Activated naive CD4-positive, alpha-beta T cell treated with anti-CD3 and anti-CD28 coated beads, Interleukin-2, amount 10 ng/mL, durations not matched to agents 7 days and 5 days (primary cell): Measurements from ENCODE around the gene LRRC30.

ENCODE experiments used
- CTCF ChIA-PET: fragments of 350-600 bp; sonication (Branson Sonifier 250); formaldehyde crosslinking; loops from one replicate; lab custom pipeline; 2021; ENCODE audit warnings: antibody characterized with exemption; lab: Charles Lee
- DNase-seq: peaks from one replicate; pipeline ENCODE4 v3.0.0-alpha.2; 2020
- H3K27ac Mint-ChIP-seq: one replicate; pipeline ENCODE4 v1.8.0; 2021; ENCODE audit warnings: mild to moderate bottlenecking, moderate library complexity, mixed read lengths
- H3K27me3 Mint-ChIP-seq: one replicate; pipeline ENCODE4 v1.8.0; 2021; ENCODE audit warnings: mild to moderate bottlenecking, mixed read lengths
- H3K36me3 Mint-ChIP-seq: one replicate; pipeline ENCODE4 v1.8.0; 2021; ENCODE audit warnings: mixed read lengths
- H3K4me1 Mint-ChIP-seq: one replicate; pipeline ENCODE4 v1.8.0; 2021; ENCODE audit warnings: mixed read lengths
- H3K4me3 Mint-ChIP-seq: one replicate; pipeline ENCODE4 v1.8.0; 2021; ENCODE audit warnings: mild to moderate bottlenecking, moderate library complexity, mixed read lengths
- H3K9me3 Mint-ChIP-seq: one replicate; pipeline ENCODE4 v1.8.0; 2021; ENCODE audit warnings: mixed read lengths

LRRC30 gene

DNA sequence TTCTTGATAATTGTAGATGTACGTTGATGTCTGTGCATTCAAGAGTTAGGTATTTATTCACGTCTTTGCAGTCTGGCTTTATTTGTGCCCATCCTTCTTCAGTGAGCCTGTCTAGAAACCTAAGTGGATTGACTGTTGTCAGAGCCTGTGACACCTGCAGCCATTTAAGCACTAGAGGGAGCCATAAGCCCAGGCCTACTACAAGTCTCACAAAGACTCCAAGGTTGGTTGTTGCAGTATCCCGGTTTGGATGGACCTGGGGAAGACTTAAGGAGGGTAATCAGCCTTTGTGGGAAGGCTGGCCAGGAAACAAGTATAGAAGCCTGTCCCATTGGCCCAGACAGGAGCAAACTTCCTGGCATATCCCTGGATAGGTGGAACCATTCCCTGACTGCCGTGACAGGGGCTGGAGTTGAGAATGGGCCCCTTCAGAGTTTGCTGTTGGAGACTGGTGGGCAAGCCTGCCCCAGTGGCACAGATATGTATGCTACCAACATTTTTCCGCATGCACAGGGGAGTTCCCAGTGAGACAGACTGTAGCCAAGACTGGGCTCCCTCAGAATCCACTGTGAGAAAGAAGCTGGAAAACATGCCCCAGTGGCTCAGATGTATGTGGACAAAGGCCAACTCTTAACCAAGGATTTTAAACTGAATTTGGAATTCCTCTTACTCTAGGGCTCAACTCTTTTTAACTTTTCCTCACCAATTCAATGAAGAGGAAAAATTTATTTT, 9.3 kb upstream of the LRRC30 start:
- Mint-ChIP-seq H3K27me3 (no peaks in the 10 kb centered on the region), H3K4me1 (no peaks in the 10 kb centered on the region), H3K9me3 (no peaks in the 10 kb centered on the region), H3K4me3 (no peak overlapping the region), H3K36me3 (no peaks in the 10 kb centered on the region), H3K27ac (no peak overlapping the region)
- DNase-seq = no peak
- CTCF ChIA-PET = no interaction called here

DNA sequence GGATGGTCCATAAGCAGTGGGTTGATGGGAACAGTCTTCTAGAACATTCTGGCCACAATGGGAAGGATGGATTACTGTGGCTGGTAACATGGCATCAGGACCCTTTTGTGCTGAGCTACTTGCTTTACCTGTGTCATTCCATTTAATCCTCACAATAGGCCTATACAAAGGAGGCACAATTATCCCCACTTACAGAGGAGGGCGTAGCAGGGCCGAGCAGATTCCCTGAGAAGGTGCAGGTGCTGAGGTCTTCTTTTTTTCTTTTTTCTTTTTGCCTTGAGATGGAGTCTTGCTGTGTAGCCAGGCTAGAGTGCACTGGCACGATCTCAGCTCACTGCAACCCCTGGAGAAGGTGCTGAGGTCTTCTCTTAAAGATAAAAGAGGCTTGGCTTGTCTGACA, 6.7 kb upstream of the LRRC30 start:
- Mint-ChIP-seq H3K36me3 (no peaks in the 10 kb centered on the region), H3K27ac (no peak overlapping the region), H3K4me1 (no peaks in the 10 kb centered on the region), H3K9me3 (no peaks in the 10 kb centered on the region), H3K4me3 (no peak overlapping the region), H3K27me3 (no peaks in the 10 kb centered on the region)
- CTCF ChIA-PET = no interaction called here
- no peak for DNase-seq

DNA sequence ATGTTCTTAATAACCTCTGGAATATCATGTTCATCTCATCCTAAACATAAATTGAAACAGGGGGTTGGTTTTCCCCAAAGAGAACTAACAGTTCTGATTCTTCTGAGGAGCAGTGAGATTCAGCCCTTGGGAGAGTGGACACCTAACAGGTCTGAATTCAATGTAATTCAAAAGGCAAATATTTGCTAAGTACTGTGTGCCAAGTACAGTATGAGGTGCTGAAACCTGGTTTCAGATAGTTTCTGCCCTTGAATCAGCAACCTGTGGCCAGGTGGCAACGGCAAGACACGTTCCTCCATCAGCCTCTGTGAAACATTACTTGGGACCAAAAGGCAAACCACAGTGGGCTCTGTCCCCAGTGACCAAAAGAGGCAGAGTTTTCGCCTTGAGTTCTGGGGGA, 1.3 kb downstream of the LRRC30 start:
- no peaks in the 10 kb centered on the region for H3K36me3 Mint-ChIP-seq
- no peaks in the 10 kb centered on the region for H3K9me3 Mint-ChIP-seq
- H3K4me3 Mint-ChIP-seq = no peak overlapping the region
- CTCF ChIA-PET = no interaction called here
- H3K27me3 Mint-ChIP-seq = no peaks in the 10 kb centered on the region
- H3K4me1 Mint-ChIP-seq = no peaks in the 10 kb centered on the region
- H3K27ac Mint-ChIP-seq = no peak overlapping the region
- no peak for DNase-seq

DNA sequence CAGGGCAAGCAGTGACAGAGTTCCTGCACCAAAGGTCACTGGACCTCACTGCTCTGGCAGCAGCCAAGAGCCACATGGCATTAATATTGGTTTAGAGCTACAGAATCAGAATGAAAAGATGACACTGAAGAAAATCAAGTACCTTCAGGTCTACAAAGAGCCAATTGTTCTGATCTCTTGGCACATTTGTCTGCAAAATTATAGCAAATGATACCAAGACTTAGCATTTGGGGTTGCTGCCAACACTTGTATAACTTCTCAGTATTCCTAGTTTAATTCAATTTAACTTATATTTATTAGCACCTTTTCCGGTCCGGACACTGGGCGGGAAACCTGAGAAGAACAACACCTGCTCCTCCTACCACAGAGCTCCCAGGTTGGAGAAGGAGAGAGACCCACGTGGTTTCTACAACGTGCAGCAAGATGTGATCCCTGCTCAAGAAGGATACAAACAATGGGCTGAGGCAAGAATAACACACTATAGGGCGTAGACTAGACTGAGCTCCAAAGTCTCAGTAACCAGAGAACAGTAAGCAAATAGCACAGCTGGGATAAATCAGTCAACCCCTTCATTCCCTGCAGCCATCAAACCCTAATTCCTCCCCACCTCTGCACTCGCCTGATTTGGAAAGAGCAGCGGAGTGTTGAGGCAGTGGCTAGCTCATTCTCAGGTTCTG, 2.4 kb downstream of the LRRC30 start:
- no peaks in the 10 kb centered on the region for H3K4me1 Mint-ChIP-seq
- no peaks in the 10 kb centered on the region for H3K36me3 Mint-ChIP-seq
- no peak overlapping the region for H3K27ac Mint-ChIP-seq
- no peak overlapping the region for H3K4me3 Mint-ChIP-seq
- no peaks in the 10 kb centered on the region for H3K27me3 Mint-ChIP-seq
- H3K9me3 Mint-ChIP-seq = no peaks in the 10 kb centered on the region
- CTCF ChIA-PET = no interaction called here
- DNase-seq = no peak

DNA sequence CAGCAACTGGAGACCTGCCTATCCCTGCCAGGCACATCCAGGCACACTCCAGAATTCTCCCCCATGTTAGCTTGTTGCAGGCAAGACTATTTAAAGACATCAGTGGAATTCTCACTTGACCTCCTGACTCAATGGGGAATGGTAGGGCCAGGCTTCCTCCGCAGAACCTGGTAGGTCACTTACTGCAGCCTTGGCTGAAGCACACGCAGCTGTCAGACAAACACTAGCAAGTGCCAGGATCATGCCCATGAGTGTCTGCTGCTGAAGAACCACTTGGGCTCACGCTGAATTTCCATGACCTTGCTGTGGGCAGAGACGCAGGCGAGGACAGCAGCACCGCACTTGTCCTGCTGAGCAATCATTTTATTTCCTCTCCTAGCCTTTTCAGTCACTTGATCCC, 3.2 kb downstream of the LRRC30 start:
- no peak overlapping the region for H3K4me3 Mint-ChIP-seq
- no peaks in the 10 kb centered on the region for H3K36me3 Mint-ChIP-seq
- no peak overlapping the region for H3K27ac Mint-ChIP-seq
- H3K9me3 Mint-ChIP-seq = no peaks in the 10 kb centered on the region
- H3K27me3 Mint-ChIP-seq = no peaks in the 10 kb centered on the region
- H3K4me1 Mint-ChIP-seq = no peaks in the 10 kb centered on the region
- no peak for DNase-seq
- CTCF ChIA-PET = no interaction called here

DNA sequence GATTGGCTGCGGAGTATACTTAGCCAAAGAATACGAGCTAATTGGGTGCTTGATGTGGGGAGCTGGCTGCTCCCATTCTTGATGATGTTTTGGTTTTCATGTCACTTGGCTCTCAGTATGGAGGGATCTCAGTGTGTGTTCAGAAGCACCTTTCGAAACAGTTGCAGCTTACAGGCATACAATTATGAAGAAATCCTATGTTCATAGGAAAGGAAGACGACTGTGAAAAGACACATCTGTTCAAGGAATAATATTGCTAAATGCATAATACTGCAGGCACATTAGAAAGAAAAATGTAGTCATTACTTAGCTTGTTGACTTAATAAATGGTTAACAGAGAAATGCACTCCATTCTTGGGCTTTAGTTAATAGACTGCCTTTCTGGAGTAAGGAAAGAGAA, 4.1 kb downstream of the LRRC30 start:
- H3K4me1 Mint-ChIP-seq = no peaks in the 10 kb centered on the region
- CTCF ChIA-PET = no interaction called here
- no peak overlapping the region for H3K4me3 Mint-ChIP-seq
- H3K27ac Mint-ChIP-seq = no peak overlapping the region
- DNase-seq = no peak
- H3K9me3 Mint-ChIP-seq = no peaks in the 10 kb centered on the region
- H3K27me3 Mint-ChIP-seq = no peaks in the 10 kb centered on the region
- H3K36me3 Mint-ChIP-seq = no peaks in the 10 kb centered on the region

DNA sequence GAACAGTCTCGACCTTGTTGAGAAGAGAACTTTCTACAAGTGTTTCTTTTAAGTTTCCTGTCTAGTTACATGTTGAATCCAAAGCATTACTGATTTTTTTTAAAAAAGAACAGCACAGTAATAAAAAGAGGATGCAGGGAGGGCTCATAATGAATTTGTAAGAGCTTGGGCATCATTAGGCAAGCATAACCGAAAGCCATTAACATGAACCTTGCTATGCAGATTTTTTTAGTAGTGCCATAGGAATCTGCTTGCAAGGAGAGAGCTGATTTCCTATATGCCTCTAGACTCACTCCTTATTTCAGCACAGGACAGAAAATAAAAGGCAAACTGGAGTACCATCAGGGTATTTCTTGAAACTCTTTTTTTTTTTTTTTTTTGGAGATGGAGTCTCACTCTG, 5.2 kb downstream of the LRRC30 start:
- CTCF ChIA-PET = no interaction called here

DNA sequence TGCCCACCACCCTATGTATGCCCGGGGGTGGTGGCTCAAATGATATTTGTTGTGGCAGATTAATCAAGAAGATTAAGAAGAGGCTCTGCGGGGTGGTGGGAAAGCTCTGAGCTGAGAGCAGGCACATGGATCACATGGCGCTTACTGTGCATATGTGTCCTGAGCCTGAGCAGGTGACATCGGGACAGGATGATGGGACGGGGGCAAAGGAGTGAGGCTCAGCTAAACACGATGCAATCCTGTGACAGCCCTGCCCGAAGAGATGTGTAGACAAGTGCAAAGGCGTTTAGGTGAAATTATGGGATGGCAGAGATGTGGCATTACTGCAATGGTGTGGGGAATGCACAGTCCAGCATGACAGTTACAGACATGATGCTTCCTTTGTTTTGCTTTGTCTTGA, 6.0 kb downstream of the LRRC30 start:
- Mint-ChIP-seq H3K4me1 (no peaks in the 10 kb centered on the region), H3K9me3 (peaks cover 4% of the 10 kb centered on the region), H3K27me3 (no peaks in the 10 kb centered on the region), H3K27ac (no peak overlapping the region), H3K4me3 (no peak overlapping the region), H3K36me3 (no peaks in the 10 kb centered on the region)
- CTCF ChIA-PET = no interaction called here
- DNase-seq = no peak

More for the DNA sequence above, 5.2 kb downstream of the LRRC30 start:
- Mint-ChIP-seq H3K4me1 (no peaks in the 10 kb centered on the region), H3K4me3 (no peak overlapping the region), H3K9me3 (peaks cover 2% of the 10 kb centered on the region), H3K27ac (no peak overlapping the region), H3K27me3 (no peaks in the 10 kb centered on the region), H3K36me3 (no peaks in the 10 kb centered on the region)
- DNase-seq = no peak

DNA sequence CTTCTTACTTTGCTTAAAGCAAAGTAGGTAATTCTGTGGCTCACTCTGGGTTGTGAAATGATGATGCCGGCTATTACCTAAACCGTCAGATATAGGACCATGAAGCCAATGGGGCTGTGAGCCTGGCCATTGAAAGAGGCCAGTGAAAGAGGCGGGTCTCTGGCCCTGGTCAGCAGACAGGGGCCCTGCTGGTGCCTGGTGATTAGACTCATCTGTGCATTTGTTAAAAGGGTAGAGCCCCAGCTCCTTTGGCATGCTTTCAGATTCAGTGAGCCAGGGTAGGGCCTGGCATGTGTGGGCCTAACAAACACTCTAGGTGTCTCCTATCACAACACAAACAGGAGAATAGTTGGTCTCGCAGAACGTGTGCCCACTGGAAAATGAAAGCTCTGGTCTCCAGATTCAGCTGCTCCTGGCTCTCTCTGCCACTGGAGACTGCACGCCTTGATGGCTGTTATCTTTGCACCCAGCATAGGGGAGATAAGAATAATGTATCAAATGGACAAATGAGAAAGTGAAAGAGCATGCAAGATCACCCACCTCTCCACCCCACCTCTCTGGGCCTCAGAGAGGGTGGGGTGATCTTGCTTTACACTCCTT, 6.9 kb downstream of the LRRC30 start:
- Mint-ChIP-seq H3K36me3 (no peaks in the 10 kb centered on the region), H3K9me3 (peaks cover 6% of the 10 kb centered on the region), H3K4me3 (no peak overlapping the region), H3K27ac (no peak overlapping the region), H3K4me1 (no peaks in the 10 kb centered on the region), H3K27me3 (no peaks in the 10 kb centered on the region)
- DNase-seq = no peak
- CTCF ChIA-PET = no interaction called here

DNA sequence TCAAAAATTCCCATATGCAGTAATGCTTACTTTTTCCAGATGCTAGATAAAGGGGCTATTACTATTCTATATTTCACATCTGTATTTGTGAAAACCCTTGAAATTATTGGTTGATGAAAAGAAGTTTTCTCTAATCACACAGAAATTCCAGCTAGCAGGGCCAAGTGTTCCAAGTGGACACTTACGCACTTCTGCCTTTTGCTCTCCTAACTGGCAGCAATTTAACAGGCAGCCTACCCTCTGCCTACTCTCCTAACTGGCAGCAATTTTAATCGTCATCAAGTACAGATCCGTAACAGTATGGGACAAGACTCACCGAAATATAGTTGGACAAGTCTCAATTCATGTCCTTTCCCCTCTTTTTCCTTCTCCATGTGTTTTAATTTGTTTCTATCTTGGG, 12.0 kb downstream of the LRRC30 start:
- Mint-ChIP-seq H3K27me3 (no peaks in the 10 kb centered on the region), H3K9me3 (peaks cover 8% of the 10 kb centered on the region), H3K27ac (no peak overlapping the region), H3K4me3 (no peak overlapping the region), H3K36me3 (no peaks in the 10 kb centered on the region), H3K4me1 (no peaks in the 10 kb centered on the region)
- DNase-seq = no peak
- CTCF ChIA-PET = no interaction called here

DNA sequence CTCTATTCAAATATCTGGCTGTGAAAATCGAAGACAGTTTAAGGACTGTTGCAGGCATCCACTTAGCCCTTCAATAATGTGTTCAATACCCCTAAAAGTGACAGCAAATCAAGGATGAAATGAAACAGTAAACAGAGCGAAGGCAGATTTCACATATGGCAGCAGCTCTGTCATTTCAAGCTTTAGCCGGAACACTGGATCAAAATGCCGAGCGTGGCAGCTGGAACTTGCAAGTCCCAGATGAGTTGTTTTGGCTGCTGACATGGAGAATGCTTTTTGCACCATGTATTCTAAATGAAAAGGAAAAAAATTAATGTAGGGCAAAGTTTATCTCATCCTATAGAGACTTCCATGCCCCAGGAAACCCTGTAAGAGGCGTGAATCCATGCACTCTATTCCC, 18.0 kb downstream of the LRRC30 start:
- Mint-ChIP-seq H3K27ac (no peak overlapping the region), H3K27me3 (no peaks in the 10 kb centered on the region), H3K4me1 (no peaks in the 10 kb centered on the region), H3K4me3 (no peak overlapping the region), H3K9me3 (peaks cover 9% of the 10 kb centered on the region), H3K36me3 (no peaks in the 10 kb centered on the region)
- CTCF ChIA-PET = no interaction called here
- no peak for DNase-seq

DNA sequence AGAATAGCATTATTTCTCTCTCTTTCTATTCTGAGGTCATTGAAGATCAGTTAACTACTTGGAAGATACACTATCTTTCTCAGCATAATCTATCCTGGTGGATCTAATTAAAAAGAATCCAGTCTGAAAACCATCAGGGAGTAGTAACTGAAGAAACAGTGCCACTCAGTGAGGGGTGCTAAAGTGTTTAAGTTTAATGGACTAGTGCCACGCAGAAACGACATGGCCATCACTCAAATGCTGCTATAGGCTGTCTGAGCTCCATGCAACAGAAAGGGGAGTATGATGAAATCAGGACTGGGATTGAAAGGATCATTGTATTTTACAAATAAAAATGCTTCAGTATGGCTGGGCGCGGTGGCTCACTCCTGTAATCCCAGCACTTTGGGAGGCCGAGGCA, 23.3 kb downstream of the LRRC30 start:
- CTCF ChIA-PET = no interaction called here
- DNase-seq = no peak
- H3K4me1 Mint-ChIP-seq = no peaks in the 10 kb centered on the region
- H3K27ac Mint-ChIP-seq = no peak overlapping the region
- H3K36me3 Mint-ChIP-seq = no peaks in the 10 kb centered on the region
- H3K4me3 Mint-ChIP-seq = no peak overlapping the region
- no peaks in the 10 kb centered on the region for H3K27me3 Mint-ChIP-seq
- peaks cover 6% of the 10 kb centered on the region for H3K9me3 Mint-ChIP-seq

DNA sequence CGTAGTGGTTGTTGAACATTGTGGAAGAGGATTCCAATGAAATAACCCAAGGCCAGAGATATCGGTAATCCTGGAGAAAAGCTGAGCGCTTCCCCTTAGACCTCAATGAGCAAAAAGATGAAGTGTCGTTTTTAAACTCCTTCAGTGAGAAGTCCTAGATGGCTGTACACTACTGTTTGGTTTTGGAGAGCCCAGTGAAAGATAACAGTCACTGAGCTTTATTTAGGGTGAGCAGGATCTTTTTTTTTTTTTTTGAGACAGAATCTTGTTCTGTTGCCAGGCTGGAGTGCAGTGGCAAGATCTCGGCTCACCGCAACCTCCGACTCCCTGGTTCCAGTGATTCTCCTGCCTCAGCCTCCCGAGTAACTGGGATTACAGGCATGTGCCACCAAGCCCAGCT, 24.2 kb downstream of the LRRC30 start:
- DNase-seq = no peak
- H3K4me1 Mint-ChIP-seq = no peaks in the 10 kb centered on the region
- no peak overlapping the region for H3K27ac Mint-ChIP-seq
- no peaks in the 10 kb centered on the region for H3K27me3 Mint-ChIP-seq
- CTCF ChIA-PET = no interaction called here
- peaks cover 6% of the 10 kb centered on the region for H3K9me3 Mint-ChIP-seq
- H3K4me3 Mint-ChIP-seq = no peak overlapping the region
- H3K36me3 Mint-ChIP-seq = no peaks in the 10 kb centered on the region

DNA sequence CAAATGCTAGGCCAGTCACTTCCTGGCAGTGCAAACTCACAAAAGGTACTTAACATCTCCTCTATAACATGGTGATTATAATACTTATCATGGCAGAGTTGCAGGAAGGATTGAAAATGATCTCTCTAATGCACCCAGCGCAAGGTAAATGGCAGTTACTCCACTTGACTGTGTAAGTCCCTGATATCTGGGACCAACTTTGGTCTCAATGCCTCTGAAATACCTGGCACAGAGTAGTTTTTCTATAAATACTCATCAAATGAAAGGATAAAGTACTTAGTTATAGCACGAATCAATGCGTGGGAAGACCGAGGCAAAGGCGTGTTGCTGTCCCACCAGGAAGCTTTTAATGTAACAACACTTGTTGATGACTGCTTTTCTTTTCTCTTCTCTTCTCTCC, 24.8 kb downstream of the LRRC30 start:
- no peak overlapping the region for H3K27ac Mint-ChIP-seq
- no peaks in the 10 kb centered on the region for H3K4me1 Mint-ChIP-seq
- no peak for DNase-seq
- peaks cover 7% of the 10 kb centered on the region for H3K9me3 Mint-ChIP-seq
- no peaks in the 10 kb centered on the region for H3K27me3 Mint-ChIP-seq
- no peaks in the 10 kb centered on the region for H3K36me3 Mint-ChIP-seq
- CTCF ChIA-PET = no interaction called here
- H3K4me3 Mint-ChIP-seq = no peak overlapping the region
